MM.1S (cell line): Measurements from ENCODE around the gene FANCC.

ENCODE experiments used
- DNase-seq: peaks from one replicate; pipeline ENCODE4 v3.0.0-alpha.2; 2015
- H2AFZ ChIP-seq: fragments of 300-600 bp; sonication (generic); 2 replicates; pipeline ENCODE4 v1.6.0; 2016; ENCODE audit warnings: antibody characterized with exemption, low read length
- H3F3A ChIP-seq: fragments of 300-600 bp; sonication (generic); 2 replicates; pipeline ENCODE4 v1.6.1; 2016; ENCODE audit warnings: mild to moderate bottlenecking, antibody characterized with exemption, low read length, moderate library complexity, mixed read lengths; ENCODE audit not compliant: insufficient read depth
- H3K27ac ChIP-seq: fragments of 300-600 bp; sonication (generic); 2 replicates; pipeline ENCODE4 v1.5.1; 2016; ENCODE audit warnings: mild to moderate bottlenecking, low read length
- H3K27me3 ChIP-seq: fragments of 300-600 bp; sonication (generic); replicated peaks from 2 replicates; pipeline ENCODE4 v1.6.0; 2016; ENCODE audit warnings: low read length; ENCODE audit not compliant: insufficient read depth
- H3K36me3 ChIP-seq: fragments of 300-600 bp; sonication (generic); replicated peaks from 2 replicates; pipeline ENCODE4 v1.6.1; 2016; ENCODE audit warnings: mild to moderate bottlenecking, low read length, mixed read lengths; ENCODE audit not compliant: insufficient read depth
- H3K4me1 ChIP-seq: fragments of 300-600 bp; sonication (generic); 2 replicates; pipeline ENCODE4 v1.6.1; 2016; ENCODE audit warnings: low read length, mixed read lengths
- H3K4me2 ChIP-seq: fragments of 300-600 bp; sonication (generic); 2 replicates; pipeline ENCODE4 v1.6.0; 2016; ENCODE audit warnings: low read depth, low read length
- H3K4me3 ChIP-seq: fragments of 300-600 bp; sonication (generic); 2 replicates; pipeline ENCODE4 v1.5.1; 2016; ENCODE audit warnings: low read length, mixed read lengths
- H3K79me2 ChIP-seq: fragments of 300-600 bp; sonication (generic); 2 replicates; pipeline ENCODE4 v1.6.1; 2016; ENCODE audit warnings: mixed run types, low read length, mixed read lengths
- H3K9ac ChIP-seq: fragments of 300-600 bp; sonication (generic); 2 replicates; pipeline ENCODE4 v1.6.1; 2016; ENCODE audit warnings: low read length, mixed read lengths
- H3K9me2 ChIP-seq: fragments of 300-600 bp; sonication (generic); replicated peaks from 2 replicates; pipeline ENCODE4 v1.6.1; 2016; ENCODE audit warnings: mild to moderate bottlenecking, low read length, mixed read lengths; ENCODE audit not compliant: insufficient read depth
- H3K9me3 ChIP-seq: fragments of 300-600 bp; sonication (generic); replicated peaks from 2 replicates; pipeline ENCODE4 v1.6.1; 2016; ENCODE audit warnings: mild to moderate bottlenecking, low read length, mixed read lengths; ENCODE audit not compliant: insufficient read depth
- H4K20me1 ChIP-seq: fragments of 300-600 bp; sonication (generic); 2 replicates; pipeline ENCODE4 v1.6.1; 2016; ENCODE audit warnings: mild to moderate bottlenecking, low read length, moderate library complexity, mixed read lengths; ENCODE audit not compliant: insufficient read depth
- CTCF ChIP-seq: fragments of 300-600 bp; sonication (generic); IDR thresholded peaks from 2 replicates; pipeline ENCODE4 v1.5.1; 2016; ENCODE audit warnings: antibody characterized with exemption, low read length, mixed read lengths
- EZH2 ChIP-seq: fragments of 300-600 bp; sonication (generic); optimal IDR thresholded peaks from 2 replicates; pipeline ENCODE3; 2017; ENCODE audit warnings: low read depth, mild to moderate bottlenecking, antibody characterized with exemption, low read length, mixed read lengths
- EZH2phosphoT487 ChIP-seq: fragments of 300-600 bp; sonication (generic); IDR thresholded peaks from 2 replicates; pipeline ENCODE4 v1.6.1; 2018; ENCODE audit warnings: antibody characterized with exemption, low read length

Gene FANCC

GRCh38 chr9:95363051-95363841 is 45.7 kb upstream of the FANCC start:
- Histone ChIP-seq H3K27ac (no peak overlapping the region), H3K9ac (no peak overlapping the region), H3K9me3 (no peaks in the 10 kb centered on the region), H3K4me1 (no peaks in the 10 kb centered on the region), H3K9me2 (no peaks in the 10 kb centered on the region), H3K79me2 (no peaks in the 10 kb centered on the region), H2AFZ (no peak overlapping the region), H3F3A (no peaks in the 10 kb centered on the region), H3K4me2 (no peak overlapping the region), H3K4me3 (no peak overlapping the region), H4K20me1 (no peaks in the 10 kb centered on the region), H3K27me3 (no peaks in the 10 kb centered on the region), H3K36me3 (no peaks in the 10 kb centered on the region)
- TF ChIP-seq EZH2phosphoT487 (no peak), CTCF (no peak), EZH2 (no peak)
- no peak for DNase-seq

GRCh38 chr9:95360866-95361265 is 43.4 kb upstream of the FANCC start:
- Histone ChIP-seq H4K20me1 (no peaks in the 10 kb centered on the region), H3K27ac (no peak overlapping the region), H3K4me1 (no peaks in the 10 kb centered on the region), H3K9me3 (no peaks in the 10 kb centered on the region), H3F3A (no peaks in the 10 kb centered on the region), H3K27me3 (no peaks in the 10 kb centered on the region), H3K36me3 (no peaks in the 10 kb centered on the region), H2AFZ (no peak overlapping the region), H3K9ac (no peak overlapping the region), H3K9me2 (no peaks in the 10 kb centered on the region), H3K79me2 (no peaks in the 10 kb centered on the region), H3K4me3 (no peak overlapping the region), H3K4me2 (no peak overlapping the region)
- no peak for DNase-seq
- TF ChIP-seq CTCF (no peak), EZH2 (no peak), EZH2phosphoT487 (no peak)

- Histone ChIP-seq H3K4me2 (no peak overlapping the region), H3K4me1 (no peaks in the 10 kb centered on the region), H3K27ac (no peak overlapping the region), H4K20me1 (no peaks in the 10 kb centered on the region), H3K9ac (no peak overlapping the region), H3F3A (no peaks in the 10 kb centered on the region), H3K4me3 (no peak overlapping the region), H2AFZ (no peak overlapping the region), H3K9me2 (no peaks in the 10 kb centered on the region), H3K36me3 (no peaks in the 10 kb centered on the region), H3K27me3 (no peaks in the 10 kb centered on the region), H3K79me2 (no peaks in the 10 kb centered on the region), H3K9me3 (no peaks in the 10 kb centered on the region)
- TF ChIP-seq EZH2 = no peak
- TF ChIP-seq CTCF = no peak
- TF ChIP-seq EZH2phosphoT487 = no peak
- DNase-seq = no peak
These were observed 39.8 kb upstream of the FANCC start for GRCh38 chr9:95357316-95357715.
